ENCODE measurements around the gene DMD. TPM values are rescaled to one million over a fixed set of nuclear protein-coding genes. Genes with fewer than 3 reads are reported as not detected.
"Not testable (repeated sequence)": the region's sequence is repeated elsewhere in the genome, so short reads cannot be mapped to it uniquely, and the experiment has no call there.

The DMD gene
- total RNA-seq, 6 experiments from 2014 or later: 4.9 to 6.0 (median 5.5) TPM

- no peak for TF ChIP-seq CTCF (IDR thresholded peaks at IDR 0.05)
- H3K27ac Mint-ChIP-seq: no peak overlapping the region
- H3K27me3 Mint-ChIP-seq (ENCODE audit: insufficient read depth): no peaks in the 10 kb centered on the region
- no peak overlapping the region for H3K4me3 Mint-ChIP-seq
- no peaks in the 10 kb centered on the region for H3K36me3 Mint-ChIP-seq (ENCODE audit: low read depth)
- no peaks in the 10 kb centered on the region for H3K4me1 Mint-ChIP-seq (ENCODE audit: low read depth)
- DNase-seq: no peak
- peaks cover 7% of the 10 kb centered on the region; the same call in 1 of the 2 replicates for H3K9me3 Mint-ChIP-seq
Measured at GRCh38 chrX:31932769-31933168, 1278.6 kb downstream of the DMD start.

- H3K4me1 Mint-ChIP-seq (ENCODE audit: low read depth); H3K36me3 Mint-ChIP-seq (ENCODE audit: low read depth); H3K27me3 Mint-ChIP-seq (ENCODE audit: insufficient read depth); H3K4me3 Mint-ChIP-seq; H3K9me3 Mint-ChIP-seq; DNase-seq; H3K27ac Mint-ChIP-seq: not testable (repeated sequence)
Measured at GRCh38 chrX:31932320-31932719, 1279.0 kb downstream of the DMD start.

GRCh38 chrX:31931225-31931624, 1280.1 kb downstream of the DMD start:
- no peak overlapping the region for H3K27ac Mint-ChIP-seq

GRCh38 chrX:31929366-31929765, 1282.0 kb downstream of the DMD start:
- H3K9me3 Mint-ChIP-seq: peaks cover 8% of the 10 kb centered on the region; the same call in 1 of the 2 replicates
- no peaks in the 10 kb centered on the region for H3K27me3 Mint-ChIP-seq (ENCODE audit: insufficient read depth)
- H3K4me1 Mint-ChIP-seq (ENCODE audit: low read depth): no peaks in the 10 kb centered on the region
- H3K27ac Mint-ChIP-seq: no peak overlapping the region
- TF ChIP-seq CTCF (IDR thresholded peaks at IDR 0.05): no peak
- H3K36me3 Mint-ChIP-seq (ENCODE audit: low read depth): no peaks in the 10 kb centered on the region
- no peak for DNase-seq
- no peak overlapping the region for H3K4me3 Mint-ChIP-seq

More at GRCh38 chrX:31931225-31931624, 1280.1 kb downstream of the DMD start:
- TF ChIP-seq CTCF (IDR thresholded peaks at IDR 0.05): no peak
- Mint-ChIP-seq H3K9me3 (peaks cover 7% of the 10 kb centered on the region; the same call in 1 of the 2 replicates), H3K4me3 (no peak overlapping the region), H3K27me3 (ENCODE audit: insufficient read depth) (no peaks in the 10 kb centered on the region), H3K36me3 (ENCODE audit: low read depth) (no peaks in the 10 kb centered on the region), H3K4me1 (ENCODE audit: low read depth) (no peaks in the 10 kb centered on the region)
- DNase-seq: no peak

GRCh38 chrX:31921236-31921635, 1290.1 kb downstream of the DMD start:
- no peak for DNase-seq
- Mint-ChIP-seq H3K36me3 (ENCODE audit: low read depth) (no peaks in the 10 kb centered on the region), H3K27me3 (ENCODE audit: insufficient read depth) (no peaks in the 10 kb centered on the region), H3K4me3 (no peak overlapping the region), H3K27ac (no peak overlapping the region), H3K4me1 (ENCODE audit: low read depth) (no peaks in the 10 kb centered on the region), H3K9me3 (peaks cover 5% of the 10 kb centered on the region)
- TF ChIP-seq CTCF (IDR thresholded peaks at IDR 0.05): no peak

- H3K9me3 Mint-ChIP-seq: peaks cover 15% of the 10 kb centered on the region
- H3K4me1 Mint-ChIP-seq (ENCODE audit: low read depth): no peaks in the 10 kb centered on the region
- H3K27ac Mint-ChIP-seq: no peak overlapping the region
- H3K36me3 Mint-ChIP-seq (ENCODE audit: low read depth): no peaks in the 10 kb centered on the region
- H3K27me3 Mint-ChIP-seq (ENCODE audit: insufficient read depth): no peaks in the 10 kb centered on the region
- no peak for TF ChIP-seq CTCF (IDR thresholded peaks at IDR 0.05)
- DNase-seq: no peak
- no peak overlapping the region for H3K4me3 Mint-ChIP-seq
Measured at GRCh38 chrX:31909850-31910572, 1301.3 kb downstream of the DMD start.

Measured in HFFc6 (cell line).